AG09319 (cell line): ENCODE data around the gene VPS35L.
"Not testable (repeated sequence)": the region's sequence is repeated elsewhere in the genome, so short reads cannot be mapped to it uniquely, and the experiment has no call there.

Experiments
- DNase-seq: peaks from one replicate; pipeline ENCODE4 v3.0.0-alpha.2; 2010; ENCODE audit warnings: low read depth; ENCODE audit errors: extremely low read depth
- CTCF ChIP-seq: IDR thresholded peaks from 2 replicates; pipeline ENCODE4 v1.5.1; 2011; ENCODE audit warnings: low read depth, mild to moderate bottlenecking, inconsistent platforms, low read length, moderate library complexity

Gene VPS35L

GRCh38 chr16:19666477-19666876, 111.0 kb downstream of the VPS35L start:
- no peak for TF ChIP-seq CTCF
- no peak for DNase-seq

GRCh38 chr16:19672378-19672777, 116.9 kb downstream of the VPS35L start:
- DNase-seq = no peak
- TF ChIP-seq CTCF = no peak

GRCh38 chr16:19674485-19674884, 119.0 kb downstream of the VPS35L start:
- DNase-seq = no peak
- no peak for TF ChIP-seq CTCF

- DNase-seq = no peak
- TF ChIP-seq CTCF = no peak
Measured at GRCh38 chr16:19677402-19677801, 121.9 kb downstream of the VPS35L start.

GRCh38 chr16:19678804-19679203, 123.3 kb downstream of the VPS35L start:
- peak; percentile 30 for DNase-seq
- TF ChIP-seq CTCF = no peak

GRCh38 chr16:19679281-19679680, 123.8 kb downstream of the VPS35L start:
- DNase-seq = not testable (repeated sequence)

- peak; percentile 13 for TF ChIP-seq CTCF
- no peak for DNase-seq
Measured at GRCh38 chr16:19680881-19681340, 125.4 kb downstream of the VPS35L start.

- TF ChIP-seq CTCF = no peak
- no peak for DNase-seq
Measured at GRCh38 chr16:19681637-19682036, 126.1 kb downstream of the VPS35L start.
